OCI-LY1 (cell line): Measurements from ENCODE around the gene WWOX.

Experiments
- EZH2 ChIP-seq: fragments of 200-600 bp; sonication (generic), shearing (Covaris generic); IDR thresholded peaks from 2 replicates; pipeline ENCODE4 v1.8.0; 2017; ENCODE audit warnings: borderline replicate concordance, mixed run types, mild to moderate bottlenecking, antibody characterized with exemption, low read length, moderate library complexity, mixed read lengths
- TF ChIP-seq, protein P1 (sequence below): fragments of 200-600 bp; sonication (generic), shearing (Covaris generic); IDR thresholded peaks from 2 replicates; pipeline ENCODE4 v1.5.1; 2017; ENCODE audit warnings: mild to moderate bottlenecking, antibody characterized with exemption, low read length, moderate library complexity, mixed read lengths

DNA sequence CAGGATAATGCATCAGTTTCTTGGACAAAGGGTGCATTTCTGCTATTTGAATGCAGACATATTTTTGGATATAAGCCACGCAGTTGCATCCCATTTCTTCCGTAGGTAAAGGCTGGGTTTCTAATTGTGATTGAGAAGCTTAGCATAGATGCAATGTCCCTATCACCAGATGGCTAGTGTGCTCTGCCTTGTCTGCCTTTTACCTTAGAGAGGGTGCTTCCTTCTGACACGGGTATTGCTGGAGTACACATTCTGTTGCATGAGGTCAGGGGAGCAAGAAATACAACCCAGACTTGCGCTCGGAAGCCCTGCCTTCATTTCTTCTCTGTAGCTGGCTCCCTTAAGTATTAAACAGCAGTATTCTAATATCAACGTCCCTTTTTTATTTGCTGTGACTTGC, 337.4 kb downstream of the WWOX start:
- TF ChIP-seq, protein P1, sequence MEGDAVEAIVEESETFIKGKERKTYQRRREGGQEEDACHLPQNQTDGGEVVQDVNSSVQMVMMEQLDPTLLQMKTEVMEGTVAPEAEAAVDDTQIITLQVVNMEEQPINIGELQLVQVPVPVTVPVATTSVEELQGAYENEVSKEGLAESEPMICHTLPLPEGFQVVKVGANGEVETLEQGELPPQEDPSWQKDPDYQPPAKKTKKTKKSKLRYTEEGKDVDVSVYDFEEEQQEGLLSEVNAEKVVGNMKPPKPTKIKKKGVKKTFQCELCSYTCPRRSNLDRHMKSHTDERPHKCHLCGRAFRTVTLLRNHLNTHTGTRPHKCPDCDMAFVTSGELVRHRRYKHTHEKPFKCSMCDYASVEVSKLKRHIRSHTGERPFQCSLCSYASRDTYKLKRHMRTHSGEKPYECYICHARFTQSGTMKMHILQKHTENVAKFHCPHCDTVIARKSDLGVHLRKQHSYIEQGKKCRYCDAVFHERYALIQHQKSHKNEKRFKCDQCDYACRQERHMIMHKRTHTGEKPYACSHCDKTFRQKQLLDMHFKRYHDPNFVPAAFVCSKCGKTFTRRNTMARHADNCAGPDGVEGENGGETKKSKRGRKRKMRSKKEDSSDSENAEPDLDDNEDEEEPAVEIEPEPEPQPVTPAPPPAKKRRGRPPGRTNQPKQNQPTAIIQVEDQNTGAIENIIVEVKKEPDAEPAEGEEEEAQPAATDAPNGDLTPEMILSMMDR = no peak
- no peak for TF ChIP-seq EZH2
